MM.1S (cell line): ENCODE results near the gene POU5F1.
A peak's percentile ranks its signal among the peaks of the same experiment; 100 is the strongest.

Experiments
- DNase-seq: peaks from one replicate; pipeline ENCODE4 v3.0.0-alpha.2; 2015
- H2AFZ ChIP-seq: fragments of 300-600 bp; sonication (generic); 2 replicates; pipeline ENCODE4 v1.6.0; 2016; ENCODE audit warnings: antibody characterized with exemption, low read length
- H3F3A ChIP-seq: fragments of 300-600 bp; sonication (generic); 2 replicates; pipeline ENCODE4 v1.6.1; 2016; ENCODE audit warnings: mild to moderate bottlenecking, antibody characterized with exemption, low read length, moderate library complexity, mixed read lengths; ENCODE audit not compliant: insufficient read depth
- H3K27ac ChIP-seq: fragments of 300-600 bp; sonication (generic); 2 replicates; pipeline ENCODE4 v1.5.1; 2016; ENCODE audit warnings: mild to moderate bottlenecking, low read length
- H3K27me3 ChIP-seq: fragments of 300-600 bp; sonication (generic); replicated peaks from 2 replicates; pipeline ENCODE4 v1.6.0; 2016; ENCODE audit warnings: low read length; ENCODE audit not compliant: insufficient read depth
- H3K36me3 ChIP-seq: fragments of 300-600 bp; sonication (generic); replicated peaks from 2 replicates; pipeline ENCODE4 v1.6.1; 2016; ENCODE audit warnings: mild to moderate bottlenecking, low read length, mixed read lengths; ENCODE audit not compliant: insufficient read depth
- H3K4me1 ChIP-seq: fragments of 300-600 bp; sonication (generic); 2 replicates; pipeline ENCODE4 v1.6.1; 2016; ENCODE audit warnings: low read length, mixed read lengths
- H3K4me2 ChIP-seq: fragments of 300-600 bp; sonication (generic); 2 replicates; pipeline ENCODE4 v1.6.0; 2016; ENCODE audit warnings: low read depth, low read length
- H3K4me3 ChIP-seq: fragments of 300-600 bp; sonication (generic); 2 replicates; pipeline ENCODE4 v1.5.1; 2016; ENCODE audit warnings: low read length, mixed read lengths
- H3K79me2 ChIP-seq: fragments of 300-600 bp; sonication (generic); 2 replicates; pipeline ENCODE4 v1.6.1; 2016; ENCODE audit warnings: mixed run types, low read length, mixed read lengths
- H3K9ac ChIP-seq: fragments of 300-600 bp; sonication (generic); 2 replicates; pipeline ENCODE4 v1.6.1; 2016; ENCODE audit warnings: low read length, mixed read lengths
- H3K9me2 ChIP-seq: fragments of 300-600 bp; sonication (generic); replicated peaks from 2 replicates; pipeline ENCODE4 v1.6.1; 2016; ENCODE audit warnings: mild to moderate bottlenecking, low read length, mixed read lengths; ENCODE audit not compliant: insufficient read depth
- H3K9me3 ChIP-seq: fragments of 300-600 bp; sonication (generic); replicated peaks from 2 replicates; pipeline ENCODE4 v1.6.1; 2016; ENCODE audit warnings: mild to moderate bottlenecking, low read length, mixed read lengths; ENCODE audit not compliant: insufficient read depth
- H4K20me1 ChIP-seq: fragments of 300-600 bp; sonication (generic); 2 replicates; pipeline ENCODE4 v1.6.1; 2016; ENCODE audit warnings: mild to moderate bottlenecking, low read length, moderate library complexity, mixed read lengths; ENCODE audit not compliant: insufficient read depth
- EZH2 ChIP-seq: fragments of 300-600 bp; sonication (generic); optimal IDR thresholded peaks from 2 replicates; pipeline ENCODE3; 2017; ENCODE audit warnings: low read depth, mild to moderate bottlenecking, antibody characterized with exemption, low read length, mixed read lengths
- EZH2phosphoT487 ChIP-seq: fragments of 300-600 bp; sonication (generic); IDR thresholded peaks from 2 replicates; pipeline ENCODE4 v1.6.1; 2018; ENCODE audit warnings: antibody characterized with exemption, low read length
- TF ChIP-seq, protein P1 (sequence below): fragments of 300-600 bp; sonication (generic); IDR thresholded peaks from 2 replicates; pipeline ENCODE4 v1.5.1; 2016; ENCODE audit warnings: antibody characterized with exemption, low read length, mixed read lengths

Gene POU5F1

GRCh38 chr6:31163922-31164321 is 6.6 kb downstream of the POU5F1 start:
- no peak overlapping the region for H2AFZ ChIP-seq
- H3K4me2 ChIP-seq, result peak overlapping the region; percentile 21; the same call in 1 of the 2 replicates
- H3K9me3 ChIP-seq, result no peaks in the 10 kb centered on the region
- no peaks in the 10 kb centered on the region for H3K36me3 ChIP-seq
- no peaks in the 10 kb centered on the region for H3K27me3 ChIP-seq
- H4K20me1 ChIP-seq, result no peaks in the 10 kb centered on the region; the same call in 1 of the 2 replicates
- TF ChIP-seq EZH2 (no peak), EZH2phosphoT487 (no peak)
- TF ChIP-seq, protein P1, sequence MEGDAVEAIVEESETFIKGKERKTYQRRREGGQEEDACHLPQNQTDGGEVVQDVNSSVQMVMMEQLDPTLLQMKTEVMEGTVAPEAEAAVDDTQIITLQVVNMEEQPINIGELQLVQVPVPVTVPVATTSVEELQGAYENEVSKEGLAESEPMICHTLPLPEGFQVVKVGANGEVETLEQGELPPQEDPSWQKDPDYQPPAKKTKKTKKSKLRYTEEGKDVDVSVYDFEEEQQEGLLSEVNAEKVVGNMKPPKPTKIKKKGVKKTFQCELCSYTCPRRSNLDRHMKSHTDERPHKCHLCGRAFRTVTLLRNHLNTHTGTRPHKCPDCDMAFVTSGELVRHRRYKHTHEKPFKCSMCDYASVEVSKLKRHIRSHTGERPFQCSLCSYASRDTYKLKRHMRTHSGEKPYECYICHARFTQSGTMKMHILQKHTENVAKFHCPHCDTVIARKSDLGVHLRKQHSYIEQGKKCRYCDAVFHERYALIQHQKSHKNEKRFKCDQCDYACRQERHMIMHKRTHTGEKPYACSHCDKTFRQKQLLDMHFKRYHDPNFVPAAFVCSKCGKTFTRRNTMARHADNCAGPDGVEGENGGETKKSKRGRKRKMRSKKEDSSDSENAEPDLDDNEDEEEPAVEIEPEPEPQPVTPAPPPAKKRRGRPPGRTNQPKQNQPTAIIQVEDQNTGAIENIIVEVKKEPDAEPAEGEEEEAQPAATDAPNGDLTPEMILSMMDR, result no peak
- H3F3A ChIP-seq, result peaks cover 6% of the 10 kb centered on the region
- no peak overlapping the region for H3K27ac ChIP-seq
- H3K4me3 ChIP-seq, result no peak overlapping the region
- no peak for DNase-seq
- no peak overlapping the region for H3K9ac ChIP-seq
- peaks cover 40% of the 10 kb centered on the region for H3K4me1 ChIP-seq
- H3K9me2 ChIP-seq, result no peaks in the 10 kb centered on the region
- peaks cover 35% of the 10 kb centered on the region for H3K79me2 ChIP-seq

DNA sequence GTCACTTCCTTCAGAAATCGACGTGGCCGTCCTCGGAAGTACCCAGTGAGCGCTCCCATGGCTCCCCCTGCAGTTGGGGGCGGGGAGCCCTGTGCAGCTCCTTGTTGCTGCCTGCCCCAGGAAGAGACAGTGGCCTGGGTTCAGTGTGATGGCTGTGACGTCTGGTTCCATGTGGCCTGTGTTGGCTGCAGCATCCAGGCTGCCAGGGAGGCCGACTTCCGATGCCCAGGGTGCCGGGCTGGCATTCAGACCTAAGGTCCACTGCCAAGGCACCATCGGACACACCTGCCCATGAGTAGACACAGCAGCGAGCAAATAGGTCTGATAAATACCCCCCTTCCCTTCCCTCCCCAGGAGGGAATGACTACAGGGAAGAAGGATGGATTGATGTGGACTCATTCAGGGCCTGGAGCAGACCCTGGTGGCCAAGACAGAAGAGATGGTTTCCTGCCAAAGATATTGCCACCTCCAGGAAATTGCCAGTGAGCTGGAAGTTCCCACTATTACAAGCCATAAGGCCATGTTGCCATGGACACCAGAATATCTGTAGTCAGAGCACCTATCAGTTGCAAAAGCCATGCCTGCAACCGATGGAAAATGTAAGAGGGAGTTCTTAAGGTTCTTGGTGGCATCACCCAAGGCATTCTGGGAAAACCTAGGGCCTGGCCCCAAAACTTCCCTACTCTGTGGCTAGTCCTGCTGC is 7.9 kb downstream of the POU5F1 start:
- H3F3A ChIP-seq, result peaks cover 11% of the 10 kb centered on the region
- no peak overlapping the region for H2AFZ ChIP-seq
- H3K27ac ChIP-seq, result no peak overlapping the region
- H3K4me2 ChIP-seq, result peak overlapping the region; percentile 21; the same call in 1 of the 2 replicates
- no peak overlapping the region for H3K9ac ChIP-seq
- peaks cover 40% of the 10 kb centered on the region for H3K79me2 ChIP-seq
- no peaks in the 10 kb centered on the region for H3K27me3 ChIP-seq
- H3K4me3 ChIP-seq, result no peak overlapping the region
- H4K20me1 ChIP-seq, result no peaks in the 10 kb centered on the region; the same call in 1 of the 2 replicates
- no peaks in the 10 kb centered on the region for H3K36me3 ChIP-seq
- TF ChIP-seq EZH2phosphoT487, result no peak
- TF ChIP-seq, protein P1, result no peak
- TF ChIP-seq EZH2, result no peak
- H3K9me2 ChIP-seq, result no peaks in the 10 kb centered on the region
- peaks cover 40% of the 10 kb centered on the region for H3K4me1 ChIP-seq
- H3K9me3 ChIP-seq, result no peaks in the 10 kb centered on the region
- no peak for DNase-seq

DNA sequence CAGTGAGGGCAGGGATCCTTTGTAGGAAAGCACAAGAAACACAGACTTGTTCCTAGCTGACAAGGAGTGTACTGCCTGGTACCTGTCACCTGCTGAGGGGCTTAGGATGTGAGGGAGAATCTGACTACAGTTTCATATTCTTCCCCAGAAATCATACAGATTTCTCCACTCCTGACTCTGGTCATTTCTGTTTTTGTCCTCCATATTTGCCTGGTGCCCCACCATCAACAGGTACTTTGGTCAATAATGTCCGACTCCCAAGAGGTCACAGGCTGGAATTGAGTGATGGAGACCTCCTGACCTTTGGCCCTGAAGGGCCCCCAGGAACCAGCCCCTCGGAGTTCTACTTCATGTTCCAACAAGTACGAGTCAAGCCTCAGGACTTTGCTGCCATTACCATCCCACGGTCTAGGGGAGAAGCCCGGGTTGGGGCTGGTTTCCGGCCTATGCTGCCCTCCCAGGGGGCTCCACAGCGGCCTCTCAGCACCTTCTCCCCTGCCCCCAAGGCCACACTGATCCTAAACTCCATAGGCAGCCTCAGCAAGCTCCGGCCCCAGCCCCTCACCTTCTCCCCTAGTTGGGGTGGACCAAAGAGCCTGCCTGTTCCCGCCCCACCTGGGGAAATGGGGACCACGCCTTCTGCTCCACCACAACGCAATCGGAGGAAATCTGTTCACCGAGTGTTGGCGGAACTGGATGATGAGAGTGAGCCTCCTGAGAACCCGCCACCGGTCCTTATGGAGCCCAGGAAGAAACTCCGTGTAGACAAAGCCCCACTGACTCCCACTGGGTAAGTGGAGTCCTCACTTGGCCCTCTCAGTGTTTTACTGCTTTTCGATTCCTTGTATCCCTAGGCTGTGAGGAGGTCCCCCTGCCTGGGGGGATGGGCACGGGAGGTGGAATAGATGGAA is 9.0 kb downstream of the POU5F1 start:
- H3F3A ChIP-seq, result peaks cover 11% of the 10 kb centered on the region
- no peaks in the 10 kb centered on the region for H3K9me3 ChIP-seq
- peaks cover 40% of the 10 kb centered on the region for H3K79me2 ChIP-seq
- TF ChIP-seq EZH2 (no peak), EZH2phosphoT487 (no peak)
- TF ChIP-seq, protein P1, result no peak
- no peak overlapping the region for H2AFZ ChIP-seq
- no peaks in the 10 kb centered on the region for H3K27me3 ChIP-seq
- no peak overlapping the region for H3K27ac ChIP-seq
- DNase-seq, result no peak
- H4K20me1 ChIP-seq, result no peaks in the 10 kb centered on the region; the same call in 1 of the 2 replicates
- H3K4me2 ChIP-seq, result no peak overlapping the region
- H3K4me3 ChIP-seq, result no peak overlapping the region
- no peak overlapping the region for H3K9ac ChIP-seq
- no peaks in the 10 kb centered on the region for H3K36me3 ChIP-seq
- peaks cover 46% of the 10 kb centered on the region for H3K4me1 ChIP-seq
- H3K9me2 ChIP-seq, result no peaks in the 10 kb centered on the region
